AG09319 (cell line): ENCODE data around the gene PYGO1.

Experiments
- DNase-seq: peaks from one replicate; pipeline ENCODE4 v3.0.0-alpha.2; 2010; ENCODE audit warnings: low read depth; ENCODE audit errors: extremely low read depth
- CTCF ChIP-seq: IDR thresholded peaks from 2 replicates; pipeline ENCODE4 v1.5.1; 2011; ENCODE audit warnings: low read depth, mild to moderate bottlenecking, inconsistent platforms, low read length, moderate library complexity

The PYGO1 gene

GRCh38 chr15:55590788-55591187, 2.6 kb upstream of the PYGO1 start:
- no peak for DNase-seq
- TF ChIP-seq CTCF: no peak

- no peak for DNase-seq
- TF ChIP-seq CTCF: no peak
These were observed 1.1 kb upstream of the PYGO1 start for GRCh38 chr15:55589287-55589686.

GRCh38 chr15:55588815-55589115, 620 bp upstream of the PYGO1 start:
- no peak for TF ChIP-seq CTCF
- DNase-seq: no peak

- no peak for DNase-seq
- TF ChIP-seq CTCF: no peak
These were observed 650 bp downstream of the PYGO1 start for GRCh38 chr15:55587321-55588069.

GRCh38 chr15:55586808-55587207, 1.3 kb downstream of the PYGO1 start:
- TF ChIP-seq CTCF: no peak

GRCh38 chr15:55576943-55577342, 11.2 kb downstream of the PYGO1 start:
- no peak for DNase-seq

More at GRCh38 chr15:55586808-55587207, 1.3 kb downstream of the PYGO1 start:
- DNase-seq: no peak

GRCh38 chr15:55574096-55574495, 14.0 kb downstream of the PYGO1 start:
- no peak for DNase-seq
- TF ChIP-seq CTCF: no peak

More at GRCh38 chr15:55576943-55577342, 11.2 kb downstream of the PYGO1 start:
- no peak for TF ChIP-seq CTCF
